NCI-H2196 (cell line): ENCODE data around the gene MLXIP.

Source experiments
- DNase-seq: peaks from one replicate; lab custom pipeline; 2025; ENCODE audit not compliant: unreplicated experiment; lab: John Stamatoyannopoulos, UW

MLXIP gene

GRCh38 chr12:122141911-122142725 lies 63.6 kb downstream of the MLXIP start:
- no peak for DNase-seq

GRCh38 chr12:122142857-122143256 lies 64.3 kb downstream of the MLXIP start:
- no peak for DNase-seq

GRCh38 chr12:122144885-122145284 lies 66.3 kb downstream of the MLXIP start:
- DNase-seq: no peak

GRCh38 chr12:122145505-122146330 lies 67.2 kb downstream of the MLXIP start:
- no peak for DNase-seq

- no peak for DNase-seq
Measured at GRCh38 chr12:122147514-122148290, 69.1 kb downstream of the MLXIP start.

GRCh38 chr12:122148657-122149056 lies 70.1 kb downstream of the MLXIP start:
- DNase-seq: no peak

GRCh38 chr12:122150127-122150681 lies 71.6 kb downstream of the MLXIP start:
- no peak for DNase-seq

GRCh38 chr12:122152754-122153153 lies 74.2 kb downstream of the MLXIP start:
- DNase-seq: no peak

GRCh38 chr12:122155705-122156104 lies 77.1 kb downstream of the MLXIP start:
- DNase-seq: no peak

- DNase-seq: no peak
Measured at GRCh38 chr12:122158700-122159285, 80.2 kb downstream of the MLXIP start.

GRCh38 chr12:122159882-122160281 lies 81.3 kb downstream of the MLXIP start:
- no peak for DNase-seq

- DNase-seq: no peak
Measured at GRCh38 chr12:122160761-122161160, 82.2 kb downstream of the MLXIP start.

GRCh38 chr12:122161682-122162081 lies 83.1 kb downstream of the MLXIP start:
- no peak for DNase-seq

- no peak for DNase-seq
Measured at GRCh38 chr12:122162976-122163375, 84.4 kb downstream of the MLXIP start.

GRCh38 chr12:122166422-122167349 lies 88.1 kb downstream of the MLXIP start:
- DNase-seq: no peak

- no peak for DNase-seq
Measured at GRCh38 chr12:122167356-122167925, 88.9 kb downstream of the MLXIP start.

- DNase-seq: no peak
Measured at GRCh38 chr12:122168492-122168891, 89.9 kb downstream of the MLXIP start.

GRCh38 chr12:122171399-122171798 lies 92.8 kb downstream of the MLXIP start:
- DNase-seq: no peak

- DNase-seq: no peak
Measured at GRCh38 chr12:122172262-122172939, 93.8 kb downstream of the MLXIP start.
